HCT116 (cell line): ENCODE measurements around the gene ERC2. TPM values are rescaled to one million over a fixed set of nuclear protein-coding genes. Genes with fewer than 3 reads are reported as not detected.

ENCODE experiments used
- ATAC-seq: fragments of 200-7000 bp; cut with Tn5 transposase; 2 replicates; pipeline ENCODE4 v1.9.1; 2020; ENCODE audit warnings: mild to moderate bottlenecking, moderate library complexity
- BruUV-seq: library from RNA; stranded (reverse); fragments of 400-500 nt; replicated peaks from 2 replicates; lab custom pipeline; 2021; lab: Mats Ljungman, UMichigan
- CTCF ChIA-PET: fragments of 300-600 bp; sonication (Branson Sonifier 250); formaldehyde crosslinking; loops from one replicate; lab custom pipeline; 2021; ENCODE audit warnings: antibody characterized with exemption; lab: Charles Lee
- POLR2A ChIA-PET: fragments of 300-600, 350-600 bp; sonication (Branson Sonifier 250); formaldehyde crosslinking; loops from one replicate; lab custom pipeline; 2021; ENCODE audit warnings: antibody characterized with exemption; lab: Charles Lee
- RAD21 ChIA-PET, 2 experiments: fragments of 300-600 bp; sonication (Branson Sonifier 250); formaldehyde crosslinking; loops; one replicate each; lab custom pipeline; 2023; ENCODE audit warnings: low total read pairs in 2 of 2; ENCODE audit not compliant: uncharacterized antibody in 2 of 2, unreplicated experiment in 2 of 2, low non-redundant PET in 1 of 2; lab: Charles Lee
- DNase-seq: peaks from one replicate; pipeline ENCODE4 v3.0.0-alpha.2; 2010; ENCODE audit warnings: low read depth, low spot score
- H2AFZ ChIP-seq: fragments of 200-600 bp; shearing (Covaris generic), sonication (generic); 2 replicates; pipeline ENCODE4 v1.6.1; 2017; ENCODE audit warnings: low read depth, mixed run types, mixed read lengths, antibody characterized with exemption, low read length; ENCODE audit not compliant: poor library complexity, severe bottlenecking
- H3K27ac ChIP-seq: 2 replicates; pipeline ENCODE4 v1.5.1; 2012; ENCODE audit warnings: low read depth, low read length
- H3K27me3 ChIP-seq: fragments of 200-600 bp; sonication (generic); 2 replicates; pipeline ENCODE4 v1.6.1; 2016; ENCODE audit warnings: mixed run types, low read length, mixed read lengths; ENCODE audit not compliant: insufficient read depth
- H3K36me3 ChIP-seq, 2 experiments: fragments of 200-500 bp in 1 of 2; fragments of 200-600 bp in 1 of 2; sonication (Bioruptor generic) in 1 of 2; sonication (generic) in 1 of 2; 2 replicates each; pipeline versions ENCODE4 v1.5.1 to v1.6.1; 2014 to 2016; ENCODE audit warnings: low read length in 2 of 2, inconsistent platforms in 1 of 2, mixed read lengths in 1 of 2, mixed run types in 1 of 2; ENCODE audit not compliant: insufficient read depth in 2 of 2, control insufficient read depth in 1 of 2
- H3K4me1 ChIP-seq, 2 experiments: fragments of 200-600 bp in 1 of 2; sonication (generic) in 1 of 2; 2 replicates each; pipeline versions ENCODE4 v1.5.1 to v1.6.1; 2012 to 2017; ENCODE audit warnings: low read length in 2 of 2, inconsistent platforms in 1 of 2, mild to moderate bottlenecking in 1 of 2, mixed read lengths in 1 of 2, mixed run types in 1 of 2, moderate library complexity in 1 of 2; ENCODE audit not compliant: insufficient read depth in 2 of 2, control insufficient read depth in 1 of 2
- H3K4me2 ChIP-seq: fragments of 200-600 bp; sonication (generic); 2 replicates; pipeline ENCODE4 v1.6.1; 2017; ENCODE audit warnings: mixed run types, low read length, mixed read lengths
- H3K4me3 ChIP-seq, 2 experiments: fragments of 200-600 bp in 1 of 2; sonication (generic) in 1 of 2; replicated peaks in 1 of 2; 2 replicates each; pipeline ENCODE4 v1.5.1; 2011 to 2016; ENCODE audit warnings: low read length in 2 of 2, control low read depth in 1 of 2, low read depth in 1 of 2, mild to moderate bottlenecking in 1 of 2, mixed read lengths in 1 of 2, mixed run types in 1 of 2
- H3K79me2 ChIP-seq: fragments of 200-600 bp; sonication (generic); 2 replicates; pipeline ENCODE4 v1.6.1; 2017; ENCODE audit warnings: mild to moderate bottlenecking, mixed run types, low read length, moderate library complexity, mixed read lengths; ENCODE audit not compliant: insufficient read depth
- H3K9ac ChIP-seq: fragments of 200-600 bp; sonication (generic); 2 replicates; pipeline ENCODE4 v1.6.1; 2016; ENCODE audit warnings: low read length, mixed read lengths
- H3K9me2 ChIP-seq: fragments of 200-600 bp; sonication (generic), shearing (Covaris generic); 2 replicates; pipeline ENCODE4 v1.6.1; 2017; ENCODE audit warnings: mixed run types, mild to moderate bottlenecking, moderate library complexity; ENCODE audit not compliant: insufficient read depth
- H3K9me3 ChIP-seq, 2 experiments: fragments of 200-500 bp in 1 of 2; fragments of 200-600 bp in 1 of 2; sonication (Bioruptor generic) in 1 of 2; sonication (generic) in 1 of 2; 2 replicates each; pipeline ENCODE4 v1.6.1; 2014 to 2017; ENCODE audit warnings: low read length in 2 of 2, mixed read lengths in 2 of 2, inconsistent platforms in 1 of 2, low read depth in 1 of 2, mild to moderate bottlenecking in 1 of 2, mixed run types in 1 of 2, moderate library complexity in 1 of 2; ENCODE audit not compliant: control insufficient read depth in 1 of 2, insufficient read depth in 1 of 2
- H4K20me1 ChIP-seq: fragments of 200-600 bp; sonication (generic), shearing (Covaris generic); 2 replicates; pipeline ENCODE4 v1.6.1; 2017; ENCODE audit warnings: mixed run types, mild to moderate bottlenecking, moderate library complexity; ENCODE audit not compliant: insufficient read depth
- CBX3 ChIP-seq: IDR thresholded peaks from 2 replicates; pipeline ENCODE4 v1.6.1; 2012; ENCODE audit warnings: low read depth
- ELF1 ChIP-seq: IDR thresholded peaks from 2 replicates; pipeline ENCODE4 v1.6.1; 2012; ENCODE audit warnings: low read depth, borderline replicate concordance
- EZH2 ChIP-seq: fragments of 200-600 bp; sonication (generic); IDR thresholded peaks from 2 replicates; pipeline ENCODE4 v1.6.1; 2017; ENCODE audit warnings: antibody characterized with exemption, mixed run types
- JUND ChIP-seq: IDR thresholded peaks from 2 replicates; pipeline ENCODE4 v1.6.1; 2012
- SIN3A ChIP-seq: IDR thresholded peaks from 2 replicates; pipeline ENCODE4 v1.6.1; 2012; ENCODE audit warnings: low read depth
- SRF ChIP-seq: IDR thresholded peaks from 2 replicates; pipeline ENCODE4 v1.6.1; 2012; ENCODE audit warnings: low read depth
- TCF7L2 ChIP-seq: IDR thresholded peaks from 2 replicates; pipeline ENCODE4 v1.7.0; 2011; ENCODE audit warnings: borderline replicate concordance, inconsistent platforms; ENCODE audit not compliant: insufficient read depth, insufficient read length; ENCODE audit errors: extremely low read depth
- YY1 ChIP-seq: IDR thresholded peaks from 2 replicates; pipeline ENCODE4 v1.6.1; 2011; ENCODE audit warnings: low read length, low read depth, moderate library complexity, mild to moderate bottlenecking; ENCODE audit not compliant: insufficient replicate concordance; ENCODE audit errors: extremely low read depth
- ZFX ChIP-seq: fragments of 450-650 bp; IDR thresholded peaks from 2 replicates; pipeline ENCODE4 v1.6.1; 2017
- ZNF274 ChIP-seq: fragments of 200-500 bp; sonication (Bioruptor generic); IDR thresholded peaks from 2 replicates; pipeline ENCODE4 v1.6.1; 2014; ENCODE audit warnings: mild to moderate bottlenecking, low read depth, low read length, inconsistent platforms
- intact Hi-C: fragments of 100-400 bp; cut with micrococcal nuclease; formaldehyde crosslinking; loops from 2 replicates; pipeline ENCODE4 v1.10.0; 2022
- total RNA-seq: library from RNA; stranded (reverse); gene quantifications from one replicate; pipeline ENCODE4 v1.2.1, GENCODE V29; 2021; ENCODE audit not compliant: unreplicated experiment
- TF ChIP-seq, protein P1 (sequence below): IDR thresholded peaks from 2 replicates; pipeline ENCODE4 v1.6.1; 2011; ENCODE audit warnings: mild to moderate bottlenecking, low read length, moderate library complexity; ENCODE audit not compliant: insufficient replicate concordance; ENCODE audit errors: extremely low read depth
- TF ChIP-seq, protein P2 (sequence below), 3 experiments: fragments of 200-600 bp in 1 of 3; sonication (generic) in 1 of 3; IDR thresholded peaks in 2 of 3; conservative IDR thresholded peaks in 1 of 3; 2 replicates each; pipeline ENCODE4 v1.5.1; 2012 to 2017; ENCODE audit warnings: low read depth in 2 of 3, low read length in 2 of 3, antibody characterized with exemption in 1 of 3, borderline replicate concordance in 1 of 3, control low read depth in 1 of 3, mild to moderate bottlenecking in 1 of 3, mixed read lengths in 1 of 3, mixed run types in 1 of 3, moderate library complexity in 1 of 3; ENCODE audit not compliant: insufficient read depth in 1 of 3
- TF ChIP-seq, protein P3 (sequence below): IDR thresholded peaks from 2 replicates; pipeline ENCODE4 v1.6.1; 2012; ENCODE audit warnings: low read depth
- TF ChIP-seq, protein P4 (sequence below): IDR thresholded peaks from 2 replicates; pipeline ENCODE4 v1.6.1; 2012

ERC2 gene
- total RNA-seq, 1 experiment from 2014 or later: not detected

DNA sequence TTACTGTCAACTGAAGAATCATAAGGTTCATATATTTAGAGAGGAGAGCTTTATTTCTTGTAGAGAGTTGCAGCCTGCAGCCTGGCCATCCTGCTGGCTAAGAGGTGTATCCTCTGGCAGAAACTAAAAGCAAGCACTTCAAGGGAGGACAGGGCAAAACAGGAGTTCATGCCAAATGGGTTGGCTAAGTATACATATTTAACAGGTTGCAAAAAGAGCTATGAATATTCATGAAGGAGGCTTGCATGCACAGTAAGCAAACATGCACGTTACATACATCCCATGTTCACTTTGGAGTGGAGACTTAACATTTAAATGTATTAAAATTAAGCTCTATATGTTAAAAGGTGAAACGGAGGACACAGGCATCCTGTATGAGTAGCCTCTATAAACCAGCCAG lies 354.4 kb downstream of the ERC2 start (continued):
- TF ChIP-seq, protein P1, sequence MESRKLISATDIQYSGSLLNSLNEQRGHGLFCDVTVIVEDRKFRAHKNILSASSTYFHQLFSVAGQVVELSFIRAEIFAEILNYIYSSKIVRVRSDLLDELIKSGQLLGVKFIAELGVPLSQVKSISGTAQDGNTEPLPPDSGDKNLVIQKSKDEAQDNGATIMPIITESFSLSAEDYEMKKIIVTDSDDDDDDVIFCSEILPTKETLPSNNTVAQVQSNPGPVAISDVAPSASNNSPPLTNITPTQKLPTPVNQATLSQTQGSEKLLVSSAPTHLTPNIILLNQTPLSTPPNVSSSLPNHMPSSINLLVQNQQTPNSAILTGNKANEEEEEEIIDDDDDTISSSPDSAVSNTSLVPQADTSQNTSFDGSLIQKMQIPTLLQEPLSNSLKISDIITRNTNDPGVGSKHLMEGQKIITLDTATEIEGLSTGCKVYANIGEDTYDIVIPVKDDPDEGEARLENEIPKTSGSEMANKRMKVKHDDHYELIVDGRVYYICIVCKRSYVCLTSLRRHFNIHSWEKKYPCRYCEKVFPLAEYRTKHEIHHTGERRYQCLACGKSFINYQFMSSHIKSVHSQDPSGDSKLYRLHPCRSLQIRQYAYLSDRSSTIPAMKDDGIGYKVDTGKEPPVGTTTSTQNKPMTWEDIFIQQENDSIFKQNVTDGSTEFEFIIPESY: no peak
- TF ChIP-seq JUND (no peak), ZNF274 (no peak), ELF1 (no peak)

DNA sequence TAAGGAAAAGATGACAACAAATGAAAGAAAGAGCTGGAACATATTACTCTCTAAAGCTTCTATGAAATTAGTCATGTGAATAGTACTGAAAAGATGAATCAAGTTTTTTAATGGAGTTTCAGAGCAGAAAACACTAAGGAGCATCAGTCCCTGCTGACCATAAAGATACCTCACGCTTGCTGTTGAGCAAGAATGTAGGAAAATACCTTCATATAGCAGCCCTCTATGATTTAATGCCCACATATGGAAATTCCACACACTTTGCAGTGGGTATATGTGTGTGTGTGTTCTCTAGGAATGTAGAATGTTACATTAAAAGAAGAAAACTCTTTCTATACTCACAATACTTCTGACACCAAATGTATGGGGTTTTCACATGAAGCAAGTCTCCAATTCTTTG lies 355.0 kb downstream of the ERC2 start:
- intact Hi-C loops: no loop called here

More for the DNA sequence above, 355.0 kb downstream of the ERC2 start:
- ChIA-PET CTCF (no interaction called here), RAD21 (no interaction called here), POLR2A (no interaction called here)
- Histone ChIP-seq H3K27ac (no peak overlapping the region), H3K79me2 (no peaks in the 10 kb centered on the region)
- no TSS peak for BruUV-seq
- TF ChIP-seq EZH2: no peak
- TF ChIP-seq SIN3A: no peak
- TF ChIP-seq, protein P2, sequence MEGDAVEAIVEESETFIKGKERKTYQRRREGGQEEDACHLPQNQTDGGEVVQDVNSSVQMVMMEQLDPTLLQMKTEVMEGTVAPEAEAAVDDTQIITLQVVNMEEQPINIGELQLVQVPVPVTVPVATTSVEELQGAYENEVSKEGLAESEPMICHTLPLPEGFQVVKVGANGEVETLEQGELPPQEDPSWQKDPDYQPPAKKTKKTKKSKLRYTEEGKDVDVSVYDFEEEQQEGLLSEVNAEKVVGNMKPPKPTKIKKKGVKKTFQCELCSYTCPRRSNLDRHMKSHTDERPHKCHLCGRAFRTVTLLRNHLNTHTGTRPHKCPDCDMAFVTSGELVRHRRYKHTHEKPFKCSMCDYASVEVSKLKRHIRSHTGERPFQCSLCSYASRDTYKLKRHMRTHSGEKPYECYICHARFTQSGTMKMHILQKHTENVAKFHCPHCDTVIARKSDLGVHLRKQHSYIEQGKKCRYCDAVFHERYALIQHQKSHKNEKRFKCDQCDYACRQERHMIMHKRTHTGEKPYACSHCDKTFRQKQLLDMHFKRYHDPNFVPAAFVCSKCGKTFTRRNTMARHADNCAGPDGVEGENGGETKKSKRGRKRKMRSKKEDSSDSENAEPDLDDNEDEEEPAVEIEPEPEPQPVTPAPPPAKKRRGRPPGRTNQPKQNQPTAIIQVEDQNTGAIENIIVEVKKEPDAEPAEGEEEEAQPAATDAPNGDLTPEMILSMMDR (IDR thresholded peaks at IDR 0.05 in 2 of 3, conservative IDR thresholded peaks at IDR 0.05 in 1 of 3; ENCODE audit: borderline replicate concordance in 1 of 3, insufficient read depth in 1 of 3, low read depth in 2 of 3, low read length in 2 of 3): no peak
- TF ChIP-seq, protein P3, sequence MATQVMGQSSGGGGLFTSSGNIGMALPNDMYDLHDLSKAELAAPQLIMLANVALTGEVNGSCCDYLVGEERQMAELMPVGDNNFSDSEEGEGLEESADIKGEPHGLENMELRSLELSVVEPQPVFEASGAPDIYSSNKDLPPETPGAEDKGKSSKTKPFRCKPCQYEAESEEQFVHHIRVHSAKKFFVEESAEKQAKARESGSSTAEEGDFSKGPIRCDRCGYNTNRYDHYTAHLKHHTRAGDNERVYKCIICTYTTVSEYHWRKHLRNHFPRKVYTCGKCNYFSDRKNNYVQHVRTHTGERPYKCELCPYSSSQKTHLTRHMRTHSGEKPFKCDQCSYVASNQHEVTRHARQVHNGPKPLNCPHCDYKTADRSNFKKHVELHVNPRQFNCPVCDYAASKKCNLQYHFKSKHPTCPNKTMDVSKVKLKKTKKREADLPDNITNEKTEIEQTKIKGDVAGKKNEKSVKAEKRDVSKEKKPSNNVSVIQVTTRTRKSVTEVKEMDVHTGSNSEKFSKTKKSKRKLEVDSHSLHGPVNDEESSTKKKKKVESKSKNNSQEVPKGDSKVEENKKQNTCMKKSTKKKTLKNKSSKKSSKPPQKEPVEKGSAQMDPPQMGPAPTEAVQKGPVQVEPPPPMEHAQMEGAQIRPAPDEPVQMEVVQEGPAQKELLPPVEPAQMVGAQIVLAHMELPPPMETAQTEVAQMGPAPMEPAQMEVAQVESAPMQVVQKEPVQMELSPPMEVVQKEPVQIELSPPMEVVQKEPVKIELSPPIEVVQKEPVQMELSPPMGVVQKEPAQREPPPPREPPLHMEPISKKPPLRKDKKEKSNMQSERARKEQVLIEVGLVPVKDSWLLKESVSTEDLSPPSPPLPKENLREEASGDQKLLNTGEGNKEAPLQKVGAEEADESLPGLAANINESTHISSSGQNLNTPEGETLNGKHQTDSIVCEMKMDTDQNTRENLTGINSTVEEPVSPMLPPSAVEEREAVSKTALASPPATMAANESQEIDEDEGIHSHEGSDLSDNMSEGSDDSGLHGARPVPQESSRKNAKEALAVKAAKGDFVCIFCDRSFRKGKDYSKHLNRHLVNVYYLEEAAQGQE: no peak
- TF ChIP-seq CBX3: no peak
- TF ChIP-seq, protein P4, sequence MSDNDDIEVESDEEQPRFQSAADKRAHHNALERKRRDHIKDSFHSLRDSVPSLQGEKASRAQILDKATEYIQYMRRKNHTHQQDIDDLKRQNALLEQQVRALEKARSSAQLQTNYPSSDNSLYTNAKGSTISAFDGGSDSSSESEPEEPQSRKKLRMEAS: no peak
- no peak for TF ChIP-seq JUND
- TF ChIP-seq SRF: no peak
- no peak for TF ChIP-seq YY1
- no peak for TF ChIP-seq TCF7L2
- no peak for TF ChIP-seq ZFX
- TF ChIP-seq, all 23 proteins: peak for 0
- H3K27me3 ChIP-seq: no peaks in the 10 kb centered on the region
- H3K4me3 ChIP-seq: no peak overlapping the region
- H4K20me1 ChIP-seq: no peaks in the 10 kb centered on the region
- H3K4me1 ChIP-seq: no peaks in the 10 kb centered on the region
- H3K9me3 ChIP-seq: peaks cover 0 to 4% of the 10 kb centered on the region in 2 experiments; a peak in 1 of 4 replicates
- H3K36me3 ChIP-seq: no peaks in the 10 kb centered on the region
- H3K9ac ChIP-seq: no peak overlapping the region
- H3K4me2 ChIP-seq: no peak overlapping the region
- H3K9me2 ChIP-seq: no peaks in the 10 kb centered on the region
- DNase-seq: no peak
- no peak overlapping the region for H2AFZ ChIP-seq
- ATAC-seq: no peak
